ENCODE measurements around the gene OR51D1.

OR51D1 gene

GRCh38 chr11:4619514-4619913 is 17.8 kb upstream of the OR51D1 start:
- H3K4me1 ChIP-seq (ENCODE audit: control insufficient read depth, insufficient read depth, low read length), result no peaks in the 10 kb centered on the region
- H3K27me3 ChIP-seq (ENCODE audit: control insufficient read depth, insufficient read depth, low read length), result peaks cover 7% of the 10 kb centered on the region
- no peaks in the 10 kb centered on the region for H3K36me3 ChIP-seq (ENCODE audit: insufficient read depth, low read length)
- H3K9me3 ChIP-seq (replicated peaks; ENCODE audit: low read length), result no peaks in the 10 kb centered on the region
- H3K4me3 ChIP-seq (ENCODE audit: low read length), result no peak overlapping the region
- no peak overlapping the region for H3K9ac ChIP-seq (ENCODE audit: low read depth, low read length)
- H3K4me2 ChIP-seq (ENCODE audit: low read length), result no peak overlapping the region

GRCh38 chr11:4626207-4627099 is 10.8 kb upstream of the OR51D1 start:
- H3K27me3 ChIP-seq (ENCODE audit: control insufficient read depth, insufficient read depth, low read length), result peaks cover 3% of the 10 kb centered on the region
- H3K36me3 ChIP-seq (ENCODE audit: insufficient read depth, low read length), result no peaks in the 10 kb centered on the region
- H3K4me1 ChIP-seq (ENCODE audit: control insufficient read depth, insufficient read depth, low read length), result no peaks in the 10 kb centered on the region
- no peak overlapping the region for H3K4me2 ChIP-seq (ENCODE audit: low read length)
- H3K9ac ChIP-seq (ENCODE audit: low read depth, low read length), result no peak overlapping the region
- H3K9me3 ChIP-seq (replicated peaks; ENCODE audit: low read length), result no peaks in the 10 kb centered on the region
- H3K4me3 ChIP-seq (ENCODE audit: low read length), result no peak overlapping the region

- H3K9me3 ChIP-seq (replicated peaks; ENCODE audit: low read length), result no peaks in the 10 kb centered on the region
- H3K4me2 ChIP-seq (ENCODE audit: low read length), result no peak overlapping the region
- H3K36me3 ChIP-seq (ENCODE audit: insufficient read depth, low read length), result no peaks in the 10 kb centered on the region
- peaks cover 2% of the 10 kb centered on the region for H3K4me1 ChIP-seq (ENCODE audit: control insufficient read depth, insufficient read depth, low read length)
- H3K27me3 ChIP-seq (ENCODE audit: control insufficient read depth, insufficient read depth, low read length), result peaks cover 26% of the 10 kb centered on the region
- H3K9ac ChIP-seq (ENCODE audit: low read depth, low read length), result no peak overlapping the region
- no peak overlapping the region for H3K4me3 ChIP-seq (ENCODE audit: low read length)
Observed at GRCh38 chr11:4636136-4636535, 1.1 kb upstream of the OR51D1 start.

- Histone ChIP-seq H3K4me3 (ENCODE audit: low read length) (no peak overlapping the region), H3K9ac (ENCODE audit: low read depth, low read length) (no peak overlapping the region), H3K4me2 (ENCODE audit: low read length) (no peak overlapping the region), H3K27me3 (ENCODE audit: control insufficient read depth, insufficient read depth, low read length) (peaks cover 26% of the 10 kb centered on the region), H3K9me3 (replicated peaks; ENCODE audit: low read length) (no peaks in the 10 kb centered on the region), H3K36me3 (ENCODE audit: insufficient read depth, low read length) (no peaks in the 10 kb centered on the region), H3K4me1 (ENCODE audit: control insufficient read depth, insufficient read depth, low read length) (peaks cover 2% of the 10 kb centered on the region)
Observed at GRCh38 chr11:4637662-4638047, 378 bp downstream of the OR51D1 start.

- no peaks in the 10 kb centered on the region for H3K9me3 ChIP-seq (replicated peaks; ENCODE audit: low read length)
- no peaks in the 10 kb centered on the region for H3K36me3 ChIP-seq (ENCODE audit: insufficient read depth, low read length)
- no peak overlapping the region for H3K9ac ChIP-seq (ENCODE audit: low read depth, low read length)
- no peak overlapping the region for H3K4me2 ChIP-seq (ENCODE audit: low read length)
- H3K27me3 ChIP-seq (ENCODE audit: control insufficient read depth, insufficient read depth, low read length), result peaks cover 32% of the 10 kb centered on the region
- no peak overlapping the region for H3K4me3 ChIP-seq (ENCODE audit: low read length)
- peaks cover 2% of the 10 kb centered on the region for H3K4me1 ChIP-seq (ENCODE audit: control insufficient read depth, insufficient read depth, low read length)
Observed at GRCh38 chr11:4639931-4640330, 2.7 kb downstream of the OR51D1 start.

GRCh38 chr11:4641501-4641900 is 4.2 kb downstream of the OR51D1 start:
- peaks cover 2% of the 10 kb centered on the region for H3K4me1 ChIP-seq (ENCODE audit: control insufficient read depth, insufficient read depth, low read length)
- no peaks in the 10 kb centered on the region for H3K9me3 ChIP-seq (replicated peaks; ENCODE audit: low read length)
- no peaks in the 10 kb centered on the region for H3K36me3 ChIP-seq (ENCODE audit: insufficient read depth, low read length)
- no peak overlapping the region for H3K4me2 ChIP-seq (ENCODE audit: low read length)
- H3K27me3 ChIP-seq (ENCODE audit: control insufficient read depth, insufficient read depth, low read length), result peaks cover 24% of the 10 kb centered on the region
- no peak overlapping the region for H3K9ac ChIP-seq (ENCODE audit: low read depth, low read length)
- no peak overlapping the region for H3K4me3 ChIP-seq (ENCODE audit: low read length)

- no peaks in the 10 kb centered on the region for H3K9me3 ChIP-seq (replicated peaks; ENCODE audit: low read length)
- no peak overlapping the region for H3K4me3 ChIP-seq (ENCODE audit: low read length)
- H3K4me1 ChIP-seq (ENCODE audit: control insufficient read depth, insufficient read depth, low read length), result peaks cover 1% of the 10 kb centered on the region
- H3K36me3 ChIP-seq (ENCODE audit: insufficient read depth, low read length), result no peaks in the 10 kb centered on the region
- H3K27me3 ChIP-seq (ENCODE audit: control insufficient read depth, insufficient read depth, low read length), result peaks cover 23% of the 10 kb centered on the region
- H3K4me2 ChIP-seq (ENCODE audit: low read length), result no peak overlapping the region
- no peak overlapping the region for H3K9ac ChIP-seq (ENCODE audit: low read depth, low read length)
Observed at GRCh38 chr11:4642043-4642442, 4.8 kb downstream of the OR51D1 start.

GRCh38 chr11:4643076-4643475 is 5.8 kb downstream of the OR51D1 start:
- H3K36me3 ChIP-seq (ENCODE audit: insufficient read depth, low read length), result no peaks in the 10 kb centered on the region
- H3K4me2 ChIP-seq (ENCODE audit: low read length), result no peak overlapping the region
- no peaks in the 10 kb centered on the region for H3K9me3 ChIP-seq (replicated peaks; ENCODE audit: low read length)
- H3K9ac ChIP-seq (ENCODE audit: low read depth, low read length), result no peak overlapping the region
- no peak overlapping the region for H3K4me3 ChIP-seq (ENCODE audit: low read length)
- H3K27me3 ChIP-seq (ENCODE audit: control insufficient read depth, insufficient read depth, low read length), result peaks cover 15% of the 10 kb centered on the region
- no peaks in the 10 kb centered on the region for H3K4me1 ChIP-seq (ENCODE audit: control insufficient read depth, insufficient read depth, low read length)

GRCh38 chr11:4643682-4644081 is 6.4 kb downstream of the OR51D1 start, which contains the start of gene OR51E1:
OR51E1 (plus strand) TSS chr11:4643982; CDS start chr11:4652527, 8,545 bp downstream.
- Histone ChIP-seq H3K4me2 (ENCODE audit: low read length) (no peak within 1 kb of the TSS), H3K4me3 (ENCODE audit: low read length) (no peak within 1 kb of the TSS), H3K9ac (ENCODE audit: low read depth, low read length) (no peak within 1 kb of the TSS), H3K36me3 (ENCODE audit: insufficient read depth, low read length) (no peaks in the 10 kb centered on the region), H3K9me3 (replicated peaks; ENCODE audit: low read length) (no peaks in the 10 kb centered on the region), H3K27me3 (ENCODE audit: control insufficient read depth, insufficient read depth, low read length) (peaks cover 10% of the 10 kb centered on the region), H3K4me1 (ENCODE audit: control insufficient read depth, insufficient read depth, low read length) (no peaks in the 10 kb centered on the region)

GRCh38 chr11:4644233-4644632 is 7.0 kb downstream of the OR51D1 start:
- Histone ChIP-seq H3K4me1 (ENCODE audit: control insufficient read depth, insufficient read depth, low read length) (no peaks in the 10 kb centered on the region), H3K9me3 (replicated peaks; ENCODE audit: low read length) (no peaks in the 10 kb centered on the region), H3K9ac (ENCODE audit: low read depth, low read length) (no peak overlapping the region), H3K36me3 (ENCODE audit: insufficient read depth, low read length) (no peaks in the 10 kb centered on the region), H3K27me3 (ENCODE audit: control insufficient read depth, insufficient read depth, low read length) (peaks cover 10% of the 10 kb centered on the region), H3K4me2 (ENCODE audit: low read length) (no peak overlapping the region), H3K4me3 (ENCODE audit: low read length) (no peak overlapping the region)

- Histone ChIP-seq H3K4me2 (ENCODE audit: low read length) (no peak overlapping the region), H3K9ac (ENCODE audit: low read depth, low read length) (no peak overlapping the region), H3K27me3 (ENCODE audit: control insufficient read depth, insufficient read depth, low read length) (peaks cover 10% of the 10 kb centered on the region), H3K36me3 (ENCODE audit: insufficient read depth, low read length) (no peaks in the 10 kb centered on the region), H3K4me1 (ENCODE audit: control insufficient read depth, insufficient read depth, low read length) (no peaks in the 10 kb centered on the region), H3K4me3 (ENCODE audit: low read length) (no peak overlapping the region), H3K9me3 (replicated peaks; ENCODE audit: low read length) (no peaks in the 10 kb centered on the region)
Observed at GRCh38 chr11:4645974-4646373, 8.7 kb downstream of the OR51D1 start.

- Histone ChIP-seq H3K4me1 (ENCODE audit: control insufficient read depth, insufficient read depth, low read length) (no peaks in the 10 kb centered on the region), H3K4me3 (ENCODE audit: low read length) (no peak overlapping the region), H3K36me3 (ENCODE audit: insufficient read depth, low read length) (no peaks in the 10 kb centered on the region), H3K9ac (ENCODE audit: low read depth, low read length) (no peak overlapping the region), H3K4me2 (ENCODE audit: low read length) (no peak overlapping the region), H3K9me3 (replicated peaks; ENCODE audit: low read length) (no peaks in the 10 kb centered on the region), H3K27me3 (ENCODE audit: control insufficient read depth, insufficient read depth, low read length) (peaks cover 10% of the 10 kb centered on the region)
Observed at GRCh38 chr11:4647766-4648165, 10.5 kb downstream of the OR51D1 start.

Data from skeletal muscle satellite cell (primary cell).